ENCODE results near the gene SH3RF3. TPM values are rescaled to one million over a fixed set of nuclear protein-coding genes. Genes with fewer than 3 reads are reported as not detected.

The SH3RF3 gene
- total RNA-seq, 2 experiments from 2014 or later, result 0.31 to 0.36 TPM

DNA sequence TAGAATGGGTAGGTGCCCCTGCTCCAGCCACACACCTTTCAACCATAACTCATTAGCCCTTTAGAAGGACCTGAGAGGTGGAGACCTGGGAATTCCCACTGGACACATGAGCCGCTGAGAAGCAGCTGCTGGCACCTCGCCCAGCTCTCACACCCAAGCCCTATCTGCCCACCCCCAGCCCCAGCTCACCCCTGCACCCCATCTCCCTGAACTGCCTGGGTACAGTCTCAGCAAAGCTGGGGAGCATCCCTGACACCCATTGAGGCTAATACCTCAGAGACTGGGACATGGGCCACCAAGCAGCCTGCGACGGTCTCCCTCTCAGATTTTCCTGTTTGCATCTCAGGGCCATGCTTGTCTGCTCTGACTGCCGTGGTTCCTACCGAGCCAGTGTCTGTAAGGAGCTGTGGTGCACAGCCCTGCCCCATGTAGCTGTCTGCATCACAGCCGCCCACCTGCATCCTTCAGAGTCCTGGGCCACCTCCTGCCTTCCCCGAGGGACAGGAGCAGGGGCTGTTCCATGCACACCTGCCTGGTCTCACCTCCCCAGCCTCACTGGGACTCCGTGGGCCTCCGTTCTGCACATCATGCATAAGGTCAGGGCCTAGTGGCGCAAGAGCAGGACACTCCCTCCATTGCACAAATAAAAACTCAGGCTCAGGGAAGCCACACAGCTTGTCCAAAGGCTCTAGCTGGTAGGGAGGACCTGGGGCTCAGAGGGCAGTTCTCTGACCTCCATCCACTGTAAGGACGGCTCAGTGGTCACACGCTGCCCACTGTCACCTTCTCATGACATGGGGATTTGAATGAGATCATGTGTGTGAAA lies 394.7 kb downstream of the SH3RF3 start:
- Mint-ChIP-seq H3K4me3 (no peak overlapping the region), H3K9me3 (no peaks in the 10 kb centered on the region), H3K36me3 (no peaks in the 10 kb centered on the region), H3K27ac (no peak overlapping the region), H3K4me1 (no peaks in the 10 kb centered on the region), H3K27me3 (no peaks in the 10 kb centered on the region)
- POLR2A ChIA-PET, result no interaction called here
- ATAC-seq (ENCODE audit: low read depth), result no peak
- peak; percentile 21 for DNase-seq

DNA sequence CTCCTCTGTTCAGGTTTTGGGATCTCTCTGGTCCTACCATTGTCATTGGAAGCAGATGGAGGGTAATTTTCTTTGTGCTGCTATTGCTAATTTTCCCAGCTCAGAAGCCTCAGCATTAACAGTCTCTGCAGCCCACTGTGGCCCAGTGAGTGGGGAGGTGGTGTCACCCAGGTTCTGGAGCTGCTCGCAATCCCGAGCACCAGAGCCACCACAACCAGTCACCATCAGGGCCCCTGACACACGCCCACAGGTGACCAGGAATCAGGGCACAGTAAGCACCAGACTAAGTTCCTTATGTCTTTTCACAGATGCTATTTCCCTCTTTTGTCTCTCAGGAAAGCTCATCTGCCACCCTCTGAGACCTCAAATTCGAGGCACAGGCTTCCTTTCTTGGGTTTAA lies 396.8 kb downstream of the SH3RF3 start:
- peaks cover 4% of the 10 kb centered on the region for H3K27me3 Mint-ChIP-seq
- POLR2A ChIA-PET, result no interaction called here
- no peaks in the 10 kb centered on the region for H3K36me3 Mint-ChIP-seq
- ATAC-seq (ENCODE audit: low read depth) (no peak), DNase-seq (no peak)
- H3K4me1 Mint-ChIP-seq, result no peaks in the 10 kb centered on the region
- H3K4me3 Mint-ChIP-seq, result no peak overlapping the region
- H3K27ac Mint-ChIP-seq, result no peak overlapping the region
- H3K9me3 Mint-ChIP-seq, result no peaks in the 10 kb centered on the region

DNA sequence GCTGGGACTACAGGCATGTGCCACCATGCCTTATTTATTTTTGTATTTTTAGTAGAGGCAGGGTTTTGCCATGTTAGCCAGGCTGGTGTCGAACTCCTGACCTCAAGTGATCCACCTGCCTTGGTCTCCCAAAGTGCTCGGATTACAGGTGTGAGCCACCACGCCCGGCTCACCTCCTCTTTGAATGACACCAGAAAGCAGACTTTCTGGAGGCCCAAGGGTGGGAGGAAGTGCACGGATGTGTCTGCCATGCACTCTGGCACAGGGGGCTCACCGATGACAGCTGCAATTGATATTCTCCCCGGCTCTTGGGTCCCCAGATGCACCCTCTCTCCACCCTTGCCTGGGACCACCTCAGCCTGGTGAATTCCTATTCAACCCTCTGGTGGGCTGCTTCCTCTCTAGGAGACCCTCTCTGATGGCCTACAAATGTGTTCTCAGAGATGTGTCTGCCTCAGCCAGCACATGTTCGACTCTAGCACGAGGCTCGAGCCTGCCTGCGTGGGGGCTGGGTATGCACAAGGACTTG lies 397.5 kb downstream of the SH3RF3 start:
- H3K4me1 Mint-ChIP-seq, result no peaks in the 10 kb centered on the region

DNA sequence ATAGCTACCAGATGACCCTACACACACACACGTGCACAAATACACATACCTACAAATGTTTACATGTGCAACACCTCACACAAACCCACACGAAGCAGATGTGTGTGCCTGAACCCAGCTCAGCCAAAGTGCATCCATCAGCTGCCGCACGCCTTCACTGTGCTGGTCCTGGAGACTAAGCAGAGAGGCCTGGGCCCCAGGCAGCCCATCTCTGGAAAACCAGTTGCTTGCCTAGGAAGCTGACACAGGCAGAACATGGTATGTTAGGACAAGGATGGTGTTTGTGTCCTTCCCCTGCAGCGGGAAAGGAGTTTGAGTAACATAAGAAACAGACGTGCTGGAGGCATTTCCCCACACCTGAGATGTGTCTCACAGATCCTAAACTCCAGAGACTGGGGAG lies 398.1 kb downstream of the SH3RF3 start:
- ATAC-seq (ENCODE audit: low read depth), result no peak
- POLR2A ChIA-PET, result no interaction called here
- no peak overlapping the region for H3K27ac Mint-ChIP-seq
- H3K36me3 Mint-ChIP-seq, result no peaks in the 10 kb centered on the region
- peaks cover 4% of the 10 kb centered on the region for H3K27me3 Mint-ChIP-seq
- no peak overlapping the region for H3K4me3 Mint-ChIP-seq
- no peaks in the 10 kb centered on the region for H3K4me1 Mint-ChIP-seq
- no peaks in the 10 kb centered on the region for H3K9me3 Mint-ChIP-seq
- no peak for DNase-seq

More for the DNA sequence above, 397.5 kb downstream of the SH3RF3 start:
- no peaks in the 10 kb centered on the region for H3K9me3 Mint-ChIP-seq
- DNase-seq (no peak), ATAC-seq (ENCODE audit: low read depth) (no peak)
- H3K27me3 Mint-ChIP-seq, result peaks cover 4% of the 10 kb centered on the region
- H3K4me3 Mint-ChIP-seq, result no peak overlapping the region
- no peak overlapping the region for H3K27ac Mint-ChIP-seq
- H3K36me3 Mint-ChIP-seq, result no peaks in the 10 kb centered on the region
- POLR2A ChIA-PET, result no interaction called here

DNA sequence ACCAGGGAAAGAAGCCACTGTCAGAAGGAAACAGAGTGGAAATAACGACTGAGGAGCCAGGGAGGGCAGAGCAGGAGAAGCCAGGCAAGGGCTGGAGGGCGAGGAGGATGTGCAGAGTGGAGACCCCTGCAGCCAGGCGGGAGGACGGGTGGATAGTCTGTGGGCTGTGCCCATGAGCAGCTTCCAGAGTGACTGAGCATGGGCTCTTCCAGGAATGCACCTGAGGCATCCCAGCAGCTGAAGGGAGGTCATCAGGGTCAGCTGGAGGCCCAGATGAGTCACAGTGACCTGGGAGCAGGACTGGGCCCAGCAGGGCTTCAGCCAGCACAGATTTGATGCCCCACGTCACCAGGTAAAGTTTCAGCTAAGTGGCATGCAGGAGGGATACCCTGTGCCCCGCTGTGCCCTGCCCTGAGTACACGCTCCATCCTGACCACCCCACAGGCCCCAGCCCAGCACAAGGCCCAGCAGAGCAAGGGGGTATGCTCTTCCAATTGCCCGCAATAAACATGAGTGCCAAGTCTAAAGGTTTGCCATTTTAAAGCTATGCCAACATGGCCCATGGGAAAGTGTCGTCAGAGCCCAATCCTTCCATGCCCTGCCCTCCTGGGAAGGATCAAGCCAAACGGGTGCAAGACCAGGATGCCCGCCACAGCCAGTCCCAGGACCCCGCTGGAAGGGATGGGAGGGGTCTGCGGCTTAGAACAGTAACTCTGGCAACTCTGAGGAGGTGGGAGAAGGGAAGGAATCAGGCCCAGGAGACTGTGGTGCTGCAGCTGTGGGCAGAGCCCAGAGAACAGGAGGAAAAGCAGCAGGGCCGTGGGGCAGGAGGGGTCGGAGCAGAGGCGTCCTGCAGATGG lies 399.1 kb downstream of the SH3RF3 start:
- POLR2A ChIA-PET, result no interaction called here
- H3K27me3 Mint-ChIP-seq, result peaks cover 6% of the 10 kb centered on the region
- no peak overlapping the region for H3K27ac Mint-ChIP-seq
- H3K36me3 Mint-ChIP-seq, result no peaks in the 10 kb centered on the region
- no peak overlapping the region for H3K4me3 Mint-ChIP-seq
- DNase-seq (no peak), ATAC-seq (ENCODE audit: low read depth) (no peak)
- H3K9me3 Mint-ChIP-seq, result no peaks in the 10 kb centered on the region
- no peaks in the 10 kb centered on the region for H3K4me1 Mint-ChIP-seq

DNA sequence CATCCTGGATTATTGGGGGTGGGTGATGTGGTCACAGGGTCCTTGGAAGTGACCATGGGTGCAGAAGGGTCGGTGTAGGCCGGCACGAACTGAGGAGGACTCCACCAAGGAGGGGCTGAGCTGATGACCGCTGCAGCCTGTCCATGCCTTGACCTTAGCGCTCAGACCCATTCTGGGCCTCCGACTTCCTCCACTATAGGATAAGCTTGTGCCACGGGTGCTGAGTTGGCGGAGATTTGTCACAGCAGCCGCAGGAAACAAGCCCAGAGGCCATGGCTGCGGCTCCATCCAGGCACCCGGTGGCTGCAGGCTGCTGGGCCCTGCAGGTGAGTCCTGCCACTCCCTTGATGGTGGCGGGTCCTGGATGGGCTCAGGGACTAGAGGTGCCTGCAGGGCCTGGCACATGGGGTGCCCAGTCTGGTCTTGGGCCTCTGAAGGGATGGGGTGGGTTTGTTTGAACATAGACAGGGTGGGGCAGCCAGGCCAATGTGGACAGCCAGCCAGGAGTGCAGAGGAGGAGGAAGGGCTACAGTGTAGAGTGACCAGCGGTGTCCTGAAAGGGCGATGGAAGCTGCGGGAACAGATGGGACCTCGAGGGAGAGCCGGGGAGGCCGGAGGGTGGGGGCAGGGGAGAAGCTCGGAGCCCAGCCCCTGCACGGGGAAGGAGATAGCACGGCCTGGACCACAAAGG lies 400.0 kb downstream of the SH3RF3 start:
- POLR2A ChIA-PET, result no interaction called here
- DNase-seq, result no peak
- no peak for ATAC-seq (ENCODE audit: low read depth)

DNA sequence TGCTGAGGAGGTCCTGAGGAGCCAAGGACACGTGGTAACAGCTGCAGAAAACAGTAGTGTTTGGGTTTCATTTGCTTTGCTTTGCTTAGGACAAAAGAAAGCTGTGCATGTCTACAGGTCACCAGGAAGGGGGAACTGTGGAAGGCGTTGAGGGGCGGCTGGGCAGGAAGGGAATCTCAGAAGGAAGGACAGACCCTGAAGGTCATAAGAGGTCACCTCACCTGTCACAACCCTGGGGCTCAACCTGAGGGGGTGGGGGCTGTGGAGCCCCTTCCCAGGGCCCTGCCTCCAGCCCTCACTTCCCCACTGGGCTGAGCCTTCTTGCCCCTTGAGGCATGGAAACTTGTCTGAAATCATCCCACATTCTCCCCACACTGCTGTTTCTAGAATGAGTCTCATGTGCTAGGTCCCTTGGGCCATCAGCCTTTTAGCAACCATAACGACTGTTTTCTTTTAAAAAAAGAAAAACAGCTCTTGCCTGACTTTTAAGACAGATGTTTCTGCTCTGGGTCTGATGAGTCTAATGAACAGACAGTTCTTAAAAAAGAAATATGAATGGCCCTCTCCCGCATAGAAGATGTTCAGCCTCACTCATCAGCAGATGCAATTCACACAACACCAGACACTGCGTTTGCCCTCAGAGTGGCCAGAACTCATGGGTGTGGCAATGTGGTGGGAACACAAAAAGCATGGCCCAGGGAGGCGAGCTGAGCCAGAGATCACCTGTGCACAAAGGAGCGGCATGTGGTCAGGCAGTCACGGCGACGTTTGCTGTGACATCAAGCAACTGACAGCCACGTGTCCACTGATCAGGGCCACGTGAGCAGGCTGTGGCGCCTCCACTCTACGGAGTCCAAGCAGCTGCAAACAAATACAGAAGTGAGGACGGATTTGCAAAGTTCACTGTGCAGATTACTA lies 400.8 kb downstream of the SH3RF3 start:
- H3K27me3 Mint-ChIP-seq, result peaks cover 6% of the 10 kb centered on the region
- POLR2A ChIA-PET, result no interaction called here
- ATAC-seq (ENCODE audit: low read depth) (no peak), DNase-seq (no peak)
- H3K36me3 Mint-ChIP-seq, result no peaks in the 10 kb centered on the region
- H3K4me1 Mint-ChIP-seq, result no peaks in the 10 kb centered on the region
- H3K9me3 Mint-ChIP-seq, result no peaks in the 10 kb centered on the region
- no peak overlapping the region for H3K27ac Mint-ChIP-seq
- H3K4me3 Mint-ChIP-seq, result no peak overlapping the region

More for the DNA sequence above, 400.0 kb downstream of the SH3RF3 start:
- Mint-ChIP-seq H3K27me3 (peaks cover 6% of the 10 kb centered on the region), H3K9me3 (no peaks in the 10 kb centered on the region), H3K4me1 (no peaks in the 10 kb centered on the region), H3K36me3 (no peaks in the 10 kb centered on the region), H3K27ac (no peak overlapping the region), H3K4me3 (no peak overlapping the region)

DNA sequence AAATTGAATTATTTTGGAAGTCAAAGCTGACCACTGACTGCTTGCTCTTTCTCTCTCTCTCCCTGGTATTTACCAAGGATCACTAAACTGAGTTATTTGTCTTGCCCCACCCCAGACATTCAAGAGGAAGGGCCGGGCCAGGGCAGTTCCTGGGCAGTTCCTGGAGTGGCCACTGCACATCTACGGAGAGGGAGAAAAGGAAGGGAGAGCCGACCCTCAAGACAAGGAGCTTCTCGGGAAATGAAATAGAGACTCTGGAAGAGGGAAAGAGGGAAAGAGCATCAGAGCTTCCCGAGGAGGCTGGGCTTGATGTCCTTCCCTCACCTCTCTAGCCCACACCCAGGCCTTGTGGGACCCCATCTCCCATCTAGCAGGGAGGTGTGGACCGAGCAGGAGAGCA lies 401.7 kb downstream of the SH3RF3 start:
- DNase-seq (no peak), ATAC-seq (ENCODE audit: low read depth) (no peak)
- H3K36me3 Mint-ChIP-seq, result no peaks in the 10 kb centered on the region
- H3K9me3 Mint-ChIP-seq, result no peaks in the 10 kb centered on the region
- H3K27ac Mint-ChIP-seq, result no peak overlapping the region
- POLR2A ChIA-PET, result no interaction called here
- peaks cover 8% of the 10 kb centered on the region for H3K27me3 Mint-ChIP-seq
- H3K4me3 Mint-ChIP-seq, result no peak overlapping the region
- no peaks in the 10 kb centered on the region for H3K4me1 Mint-ChIP-seq

DNA sequence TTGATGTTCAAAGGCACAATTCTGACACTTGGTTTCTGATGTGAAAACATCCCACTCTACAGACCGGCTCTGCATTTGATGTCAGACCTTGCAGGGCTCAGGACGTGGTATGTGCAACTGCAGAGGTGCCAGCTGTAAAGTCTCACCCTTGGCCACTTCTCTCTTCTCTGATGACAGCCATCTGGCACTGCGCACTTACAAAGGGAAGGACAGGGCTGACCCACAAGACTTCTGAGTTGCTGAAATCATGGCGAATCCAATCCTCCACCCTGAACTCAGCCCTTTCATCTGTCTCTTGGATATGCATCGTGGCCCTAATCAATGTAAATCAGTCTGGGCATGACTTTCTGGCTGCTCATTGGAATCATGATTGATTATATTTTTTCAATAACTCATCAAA lies 402.2 kb downstream of the SH3RF3 start:
- H3K4me3 Mint-ChIP-seq, result no peak overlapping the region
- ATAC-seq (ENCODE audit: low read depth) (no peak), DNase-seq (no peak)
- POLR2A ChIA-PET, result no interaction called here
- no peak overlapping the region for H3K27ac Mint-ChIP-seq
- no peaks in the 10 kb centered on the region for H3K36me3 Mint-ChIP-seq
- peaks cover 8% of the 10 kb centered on the region for H3K27me3 Mint-ChIP-seq
- no peaks in the 10 kb centered on the region for H3K4me1 Mint-ChIP-seq
- no peaks in the 10 kb centered on the region for H3K9me3 Mint-ChIP-seq

DNA sequence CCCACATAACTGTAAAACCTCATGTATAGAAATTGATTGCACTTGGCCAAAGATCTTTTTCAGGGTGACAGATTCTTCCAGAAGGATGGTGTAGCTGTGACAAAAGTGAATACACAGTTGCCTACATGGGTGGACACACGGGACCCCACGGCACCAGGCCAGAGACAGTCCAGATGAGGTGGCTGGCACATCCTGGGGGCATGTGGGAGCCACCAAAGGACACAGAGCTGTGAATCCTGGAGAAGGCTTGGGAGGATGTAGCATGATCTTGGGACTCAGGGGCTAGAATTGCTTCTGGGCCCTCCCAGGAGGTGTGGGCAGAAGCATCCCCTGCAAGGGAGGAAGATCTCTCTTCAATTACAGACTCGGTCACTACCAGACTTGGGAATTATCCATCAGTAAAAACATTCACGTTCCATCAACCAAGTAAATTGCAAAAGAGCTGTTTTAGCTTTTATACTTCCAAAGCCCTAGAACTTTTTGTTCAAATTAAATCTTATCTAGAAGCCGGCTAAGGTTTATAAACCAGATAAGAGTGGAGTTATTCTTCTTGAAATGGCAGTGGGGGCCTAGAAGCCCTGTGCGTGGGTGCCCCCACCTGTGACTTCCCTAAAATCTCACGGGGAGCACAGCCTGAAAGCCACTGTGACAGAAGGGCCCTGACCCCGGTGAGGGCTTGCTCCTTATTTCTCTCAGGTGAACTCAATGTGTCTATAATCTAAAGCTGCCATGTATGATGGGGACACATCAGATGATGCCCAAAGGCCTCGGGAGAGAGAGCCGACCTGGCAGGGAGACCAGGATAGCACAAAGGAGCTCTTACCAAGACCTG lies 403.1 kb downstream of the SH3RF3 start:
- peaks cover 8% of the 10 kb centered on the region for H3K27me3 Mint-ChIP-seq
- no peaks in the 10 kb centered on the region for H3K4me1 Mint-ChIP-seq
- no peaks in the 10 kb centered on the region for H3K9me3 Mint-ChIP-seq
- DNase-seq (no peak), ATAC-seq (ENCODE audit: low read depth) (no peak)
- no peak overlapping the region for H3K4me3 Mint-ChIP-seq
- no peaks in the 10 kb centered on the region for H3K36me3 Mint-ChIP-seq
- H3K27ac Mint-ChIP-seq, result no peak overlapping the region
- POLR2A ChIA-PET, result no interaction called here

DNA sequence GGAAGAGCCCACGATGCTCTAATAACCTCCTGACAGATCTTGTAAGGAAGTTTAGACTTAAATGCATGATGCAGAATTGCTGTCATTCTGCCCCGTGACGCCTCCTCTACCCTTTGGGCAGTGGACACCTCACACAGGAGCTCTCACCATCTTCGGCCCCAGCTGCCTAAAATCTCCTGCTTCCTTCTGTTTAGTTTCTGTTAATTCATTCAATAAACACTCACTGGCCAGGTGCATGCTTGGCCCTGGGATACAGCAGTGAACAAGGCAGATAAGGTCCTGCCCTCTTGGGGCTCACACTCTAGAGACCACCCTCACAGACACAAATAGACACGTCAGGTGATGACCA lies 403.7 kb downstream of the SH3RF3 start:
- H3K4me3 Mint-ChIP-seq, result no peak overlapping the region
- no peak for DNase-seq
- no peak for ATAC-seq (ENCODE audit: low read depth)
- H3K9me3 Mint-ChIP-seq, result no peaks in the 10 kb centered on the region
- POLR2A ChIA-PET, result no interaction called here
- no peaks in the 10 kb centered on the region for H3K4me1 Mint-ChIP-seq
- H3K27ac Mint-ChIP-seq, result no peak overlapping the region
- peaks cover 8% of the 10 kb centered on the region for H3K27me3 Mint-ChIP-seq
- H3K36me3 Mint-ChIP-seq, result no peaks in the 10 kb centered on the region

DNA sequence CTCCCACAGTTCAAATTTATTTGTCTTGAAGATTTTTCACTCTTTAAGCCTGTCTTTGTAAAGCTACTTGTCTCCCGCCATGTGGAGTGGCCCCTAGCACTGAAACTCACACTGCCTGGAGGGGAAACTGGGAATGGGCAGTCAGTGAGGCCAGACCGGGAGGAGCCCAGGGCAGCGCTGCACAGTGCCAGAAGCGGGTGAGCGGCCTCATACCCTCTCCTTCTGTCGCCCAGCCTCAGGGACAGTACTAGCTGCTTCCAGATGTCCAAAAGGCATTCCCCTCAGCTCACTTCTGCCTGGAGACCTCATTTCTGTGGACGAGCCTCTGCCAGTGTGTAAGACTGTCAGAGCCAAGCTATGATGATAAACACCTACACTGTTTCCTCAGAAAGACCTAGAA lies 404.8 kb downstream of the SH3RF3 start:
- H3K36me3 Mint-ChIP-seq, result no peaks in the 10 kb centered on the region
- H3K4me1 Mint-ChIP-seq, result no peaks in the 10 kb centered on the region
- H3K9me3 Mint-ChIP-seq, result no peaks in the 10 kb centered on the region
- ATAC-seq (ENCODE audit: low read depth) (no peak), DNase-seq (no peak)
- POLR2A ChIA-PET, result no interaction called here
- H3K27ac Mint-ChIP-seq, result no peak overlapping the region
- H3K4me3 Mint-ChIP-seq, result no peak overlapping the region
- H3K27me3 Mint-ChIP-seq, result peaks cover 8% of the 10 kb centered on the region
